A549 (cell line): Measurements from ENCODE around the gene KNCN.

Experiments
- BHLHE40 ChIP-seq: IDR thresholded peaks from 2 replicates; pipeline ENCODE4 v1.6.1; 2012; ENCODE audit warnings: low read depth, low read length, inconsistent platforms
- CEBPB ChIP-seq, 2 experiments: fragments of >200 bp in 1 of 2; sonication (Bioruptor Twin) in 1 of 2; formaldehyde crosslinking in 1 of 2; IDR thresholded peaks; 2 replicates each; pipeline ENCODE4 v1.6.1; 2012 to 2016
- CTCF ChIP-seq: fragments of >200 bp; sonication (Bioruptor Twin); formaldehyde crosslinking; IDR thresholded peaks from 3 replicates; pipeline ENCODE4 v1.5.1; 2016
- EP300 ChIP-seq, 2 experiments: fragments of >200 bp; sonication (Bioruptor Twin); formaldehyde crosslinking; IDR thresholded peaks; 2 replicates in 1 of 2; 3 replicates in 1 of 2; pipeline ENCODE4 v1.6.1; 2016 to 2017
- HOXB13 ChIP-seq: fragments of 250-450 bp; sonication (Bioruptor Pico); IDR thresholded peaks from 2 replicates; pipeline ENCODE4 v1.5.0; 2020; ENCODE audit warnings: low read depth, mild to moderate bottlenecking, moderate library complexity
- KDM5A ChIP-seq: fragments of 200-600 bp; sonication (generic); IDR thresholded peaks from 2 replicates; pipeline ENCODE4 v1.6.1; 2016; ENCODE audit warnings: antibody characterized with exemption, mild to moderate bottlenecking
- MAFK ChIP-seq: fragments of 450-650 bp; IDR thresholded peaks from 2 replicates; pipeline ENCODE4 v1.6.1; 2014; ENCODE audit not compliant: partially characterized antibody
- MAX ChIP-seq: IDR thresholded peaks from 2 replicates; pipeline ENCODE4 v1.6.1; 2012
- POLR2A ChIP-seq: IDR thresholded peaks from 2 replicates; pipeline ENCODE4 v1.6.1; 2012; ENCODE audit warnings: mild to moderate bottlenecking, low read length
- RAD21 ChIP-seq, 2 experiments: fragments of >200 bp in 1 of 2; sonication (Bioruptor Twin) in 1 of 2; formaldehyde crosslinking in 1 of 2; IDR thresholded peaks in 1 of 2; conservative IDR thresholded peaks in 1 of 2; 2 replicates in 1 of 2; 3 replicates in 1 of 2; pipeline ENCODE4 v1.6.1; 2012 to 2018; ENCODE audit warnings: inconsistent platforms in 1 of 2
- RNF2 ChIP-seq: fragments of 200-600 bp; sonication (generic); IDR thresholded peaks from 2 replicates; pipeline ENCODE4 v1.6.1; 2016; ENCODE audit warnings: low read depth, mild to moderate bottlenecking, antibody characterized with exemption, moderate library complexity, borderline replicate concordance
- SMC3 ChIP-seq: fragments of >200 bp; sonication (Bioruptor Twin); formaldehyde crosslinking; IDR thresholded peaks from 3 replicates; pipeline ENCODE4 v1.6.1; 2018; ENCODE audit warnings: inconsistent platforms
- SREBF2 ChIP-seq: fragments of 450-650 bp; IDR thresholded peaks from 2 replicates; pipeline ENCODE4 v1.6.1; 2014; ENCODE audit warnings: mild to moderate bottlenecking, moderate library complexity

DNA sequence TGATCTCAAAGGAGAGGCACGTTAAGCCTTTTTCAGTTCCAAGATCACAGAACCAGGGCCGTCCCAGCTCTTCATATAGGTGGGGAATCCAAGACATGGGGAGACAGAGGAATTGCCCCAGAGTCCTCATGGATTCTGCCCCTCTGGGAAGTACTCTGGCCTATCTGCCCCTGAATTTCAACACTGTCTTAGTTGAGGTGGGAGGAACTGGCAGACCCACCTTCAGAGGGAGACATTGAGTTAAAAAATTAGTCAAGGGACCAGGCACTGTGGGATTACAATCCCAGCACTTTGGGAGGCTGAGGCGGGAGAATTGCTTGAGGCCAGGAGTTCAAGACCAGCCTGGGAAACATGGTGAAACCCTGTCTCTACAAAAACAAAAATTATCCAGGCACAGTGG, 2.1 kb upstream of the KNCN start:
- no peak for TF ChIP-seq CTCF
- no peak for TF ChIP-seq SMC3
- TF ChIP-seq RAD21 (conservative IDR thresholded peaks at IDR 0.05 in 1 of 2, IDR thresholded peaks at IDR 0.05 in 1 of 2), result no peak
- TF ChIP-seq RNF2, result no peak
- TF ChIP-seq MAFK, result no peak
- TF ChIP-seq MAX, result no peak
- TF ChIP-seq HOXB13, result no peak
- TF ChIP-seq SREBF2, result no peak
- TF ChIP-seq EP300 (IDR thresholded peaks at IDR 0.05), result no peak
- no peak for TF ChIP-seq BHLHE40
- TF ChIP-seq POLR2A, result no peak
- no peak for TF ChIP-seq CEBPB (IDR thresholded peaks at IDR 0.05)
- no peak for TF ChIP-seq KDM5A
